ENCODE results near the gene DCC.

The DCC gene

GRCh38 chr18:52791321-52791720 lies 451.3 kb downstream of the DCC start:
- no peaks in the 10 kb centered on the region for H3K79me2 ChIP-seq (ENCODE audit: low read length)
- H3F3A ChIP-seq (ENCODE audit: insufficient read depth, low read length) = no peaks in the 10 kb centered on the region
- no peaks in the 10 kb centered on the region for H3K9me2 ChIP-seq (replicated peaks; ENCODE audit: insufficient read depth, low read length)
- no peaks in the 10 kb centered on the region for H3K36me3 ChIP-seq (replicated peaks; ENCODE audit: insufficient read depth, low read length)
- DNase-seq = no peak
- no peak overlapping the region for H3K4me2 ChIP-seq (ENCODE audit: low read depth, low read length)
- no peak overlapping the region for H3K9ac ChIP-seq (ENCODE audit: low read length)
- no peak overlapping the region for H3K4me3 ChIP-seq (ENCODE audit: low read length)
- no peak for TF ChIP-seq EZH2 (optimal IDR thresholded peaks at IDR 0.05; ENCODE audit: low read depth, low read length)
- no peaks in the 10 kb centered on the region for H4K20me1 ChIP-seq (ENCODE audit: insufficient read depth, low read length)
- no peak overlapping the region for H3K27ac ChIP-seq (ENCODE audit: low read length)
- H3K27me3 ChIP-seq (replicated peaks; ENCODE audit: insufficient read depth, low read length) = no peaks in the 10 kb centered on the region
- H3K4me1 ChIP-seq (ENCODE audit: low read length) = no peaks in the 10 kb centered on the region
- H2AFZ ChIP-seq (ENCODE audit: low read length) = no peak overlapping the region
- H3K9me3 ChIP-seq (replicated peaks; ENCODE audit: insufficient read depth, low read length) = no peaks in the 10 kb centered on the region

DNA sequence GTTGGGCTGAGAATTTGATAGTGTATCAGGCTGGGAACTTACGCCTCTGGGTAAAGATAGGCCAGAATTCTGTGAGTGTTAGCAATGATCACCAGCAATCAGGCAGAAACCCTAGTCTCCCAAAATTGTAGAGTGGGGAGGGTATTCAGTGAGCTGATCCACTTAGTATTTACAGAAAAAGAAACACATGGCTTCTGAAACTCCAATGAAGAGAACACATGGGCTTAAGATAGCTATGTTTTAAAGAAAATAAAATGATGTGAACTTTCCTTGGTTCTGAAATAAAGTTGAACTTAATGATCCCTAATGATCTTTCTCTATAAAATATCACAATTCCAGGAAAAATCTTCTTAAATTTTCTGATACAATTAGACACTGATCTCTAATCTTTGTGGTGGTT lies 472.8 kb downstream of the DCC start:
- Histone ChIP-seq H3K4me3 (ENCODE audit: low read length) (no peak overlapping the region), H3K4me2 (ENCODE audit: low read depth, low read length) (no peak overlapping the region), H3K79me2 (ENCODE audit: low read length) (no peaks in the 10 kb centered on the region), H3K36me3 (replicated peaks; ENCODE audit: insufficient read depth, low read length) (no peaks in the 10 kb centered on the region), H3K27ac (ENCODE audit: low read length) (no peak overlapping the region), H4K20me1 (ENCODE audit: insufficient read depth, low read length) (no peaks in the 10 kb centered on the region), H3F3A (ENCODE audit: insufficient read depth, low read length) (no peaks in the 10 kb centered on the region), H3K4me1 (ENCODE audit: low read length) (no peaks in the 10 kb centered on the region), H3K9me2 (replicated peaks; ENCODE audit: insufficient read depth, low read length) (no peaks in the 10 kb centered on the region), H3K9me3 (replicated peaks; ENCODE audit: insufficient read depth, low read length) (no peaks in the 10 kb centered on the region), H2AFZ (ENCODE audit: low read length) (no peak overlapping the region), H3K27me3 (replicated peaks; ENCODE audit: insufficient read depth, low read length) (no peaks in the 10 kb centered on the region), H3K9ac (ENCODE audit: low read length) (no peak overlapping the region)
- no peak for DNase-seq
- no peak for TF ChIP-seq EZH2phosphoT487 (IDR thresholded peaks at IDR 0.05; ENCODE audit: low read length)
- TF ChIP-seq EZH2 (optimal IDR thresholded peaks at IDR 0.05; ENCODE audit: low read depth, low read length) = no peak
- TF ChIP-seq CTCF (IDR thresholded peaks at IDR 0.05; ENCODE audit: low read length) = no peak

- H3K4me1 ChIP-seq (ENCODE audit: low read length) = no peaks in the 10 kb centered on the region
- no peak overlapping the region for H3K27ac ChIP-seq (ENCODE audit: low read length)
- no peak overlapping the region for H2AFZ ChIP-seq (ENCODE audit: low read length)
- no peaks in the 10 kb centered on the region for H3K9me3 ChIP-seq (replicated peaks; ENCODE audit: insufficient read depth, low read length)
- H3K9me2 ChIP-seq (replicated peaks; ENCODE audit: insufficient read depth, low read length) = no peaks in the 10 kb centered on the region
- no peak for DNase-seq
- H3K9ac ChIP-seq (ENCODE audit: low read length) = no peak overlapping the region
- TF ChIP-seq CTCF (IDR thresholded peaks at IDR 0.05; ENCODE audit: low read length) (no peak), EZH2 (optimal IDR thresholded peaks at IDR 0.05; ENCODE audit: low read depth, low read length) (no peak), EZH2phosphoT487 (IDR thresholded peaks at IDR 0.05; ENCODE audit: low read length) (no peak)
- H3K4me2 ChIP-seq (ENCODE audit: low read depth, low read length) = no peak overlapping the region
- H3K79me2 ChIP-seq (ENCODE audit: low read length) = no peaks in the 10 kb centered on the region
- H3K4me3 ChIP-seq (ENCODE audit: low read length) = no peak overlapping the region
- no peaks in the 10 kb centered on the region for H3K36me3 ChIP-seq (replicated peaks; ENCODE audit: insufficient read depth, low read length)
- H3K27me3 ChIP-seq (replicated peaks; ENCODE audit: insufficient read depth, low read length) = no peaks in the 10 kb centered on the region
- H3F3A ChIP-seq (ENCODE audit: insufficient read depth, low read length) = no peaks in the 10 kb centered on the region
- H4K20me1 ChIP-seq (ENCODE audit: insufficient read depth, low read length) = no peaks in the 10 kb centered on the region
These were observed 473.8 kb downstream of the DCC start for GRCh38 chr18:52813635-52814416.

- no peaks in the 10 kb centered on the region for H3K9me2 ChIP-seq (replicated peaks; ENCODE audit: insufficient read depth, low read length)
- no peaks in the 10 kb centered on the region for H3F3A ChIP-seq (ENCODE audit: insufficient read depth, low read length)
- no peak overlapping the region for H3K9ac ChIP-seq (ENCODE audit: low read length)
- no peak for DNase-seq
- no peaks in the 10 kb centered on the region for H3K36me3 ChIP-seq (replicated peaks; ENCODE audit: insufficient read depth, low read length)
- TF ChIP-seq EZH2 (optimal IDR thresholded peaks at IDR 0.05; ENCODE audit: low read depth, low read length) = no peak
- no peak for TF ChIP-seq EZH2phosphoT487 (IDR thresholded peaks at IDR 0.05; ENCODE audit: low read length)
- TF ChIP-seq CTCF (IDR thresholded peaks at IDR 0.05; ENCODE audit: low read length) = no peak
- H4K20me1 ChIP-seq (ENCODE audit: insufficient read depth, low read length) = no peaks in the 10 kb centered on the region
- H3K79me2 ChIP-seq (ENCODE audit: low read length) = no peaks in the 10 kb centered on the region
- H3K27me3 ChIP-seq (replicated peaks; ENCODE audit: insufficient read depth, low read length) = no peaks in the 10 kb centered on the region
- no peaks in the 10 kb centered on the region for H3K9me3 ChIP-seq (replicated peaks; ENCODE audit: insufficient read depth, low read length)
- H3K4me2 ChIP-seq (ENCODE audit: low read depth, low read length) = no peak overlapping the region
- H3K4me1 ChIP-seq (ENCODE audit: low read length) = no peaks in the 10 kb centered on the region
- H2AFZ ChIP-seq (ENCODE audit: low read length) = no peak overlapping the region
- H3K27ac ChIP-seq (ENCODE audit: low read length) = no peak overlapping the region
- no peak overlapping the region for H3K4me3 ChIP-seq (ENCODE audit: low read length)
These were observed 475.7 kb downstream of the DCC start for GRCh38 chr18:52815651-52816050.

Data from MM.1S (cell line).